Kidney glomerular epithelial cell (primary cell): Measurements from ENCODE around the gene VASP.

ENCODE experiments used
- DNase-seq: peaks from one replicate; lab custom pipeline; 2025; lab: John Stamatoyannopoulos, UW

The VASP gene

DNA sequence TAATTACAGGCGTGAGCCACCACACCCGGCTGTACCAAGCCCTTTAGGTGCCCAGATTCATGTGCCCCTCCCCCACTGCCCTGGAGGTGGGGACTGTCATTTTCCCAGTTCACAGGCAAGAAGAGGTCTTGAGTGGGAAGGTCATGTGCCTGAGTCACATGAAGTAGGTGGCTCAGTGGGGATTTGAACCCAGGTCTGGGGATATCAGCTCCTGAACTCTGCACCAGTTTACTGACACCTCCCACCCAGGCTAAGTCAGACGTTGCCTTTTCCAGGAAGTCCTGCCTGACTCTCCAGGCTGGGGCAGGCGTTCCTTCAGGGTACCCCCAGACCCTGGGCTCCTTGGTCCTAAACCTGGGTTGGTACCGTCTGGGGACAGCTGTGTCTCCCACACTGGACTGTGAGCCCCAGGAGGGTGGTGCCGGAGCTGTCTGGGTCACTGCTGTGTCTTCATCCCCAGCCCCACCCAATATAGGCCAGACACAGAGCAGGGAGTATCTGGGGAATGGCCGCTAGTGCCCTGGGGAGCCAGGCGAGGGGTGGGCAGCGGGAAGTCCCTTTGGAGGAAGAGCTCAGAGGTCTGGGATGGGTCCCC is 8.6 kb downstream of the VASP start:
- no peak for DNase-seq

DNA sequence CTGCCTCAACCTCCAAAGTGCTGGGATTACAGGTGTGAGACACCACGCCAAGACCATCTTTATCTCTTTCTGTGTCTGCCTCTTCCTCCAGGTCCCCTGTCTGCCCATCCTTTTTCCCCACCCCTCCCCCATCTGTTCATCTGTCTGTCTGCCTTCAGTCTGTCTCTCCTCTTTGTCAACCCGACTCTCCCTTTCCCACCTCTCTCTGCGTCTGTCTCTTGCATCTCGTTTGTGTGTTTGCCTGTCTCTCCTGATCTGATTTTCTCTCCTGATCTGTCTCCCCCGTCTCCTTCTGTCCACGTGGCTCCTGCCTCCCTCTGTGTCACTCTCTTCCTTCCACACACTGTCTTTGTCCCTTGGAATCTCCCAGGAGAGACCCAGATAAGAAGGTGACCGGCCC is 10.0 kb downstream of the VASP start:
- no peak for DNase-seq

GRCh38 chr19:45517641-45518468 is 10.6 kb downstream of the VASP start:
- no peak for DNase-seq

DNA sequence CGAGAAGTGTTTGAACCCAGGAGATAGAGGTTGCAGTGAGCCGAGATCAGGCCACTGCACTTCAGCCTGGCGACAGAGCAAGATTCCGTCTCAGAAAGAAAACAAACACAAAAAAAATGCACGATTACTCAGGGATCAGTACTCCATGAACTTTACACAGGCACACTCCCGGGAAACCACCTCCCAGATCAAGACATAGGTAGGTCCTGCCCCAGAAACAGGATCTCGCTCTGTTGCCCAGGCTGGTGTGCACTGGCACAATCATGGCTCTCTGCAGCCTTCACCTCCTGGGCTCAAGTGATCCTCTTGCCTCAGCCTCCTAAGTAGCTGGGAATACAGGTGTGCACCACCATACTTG is 11.2 kb downstream of the VASP start:
- DNase-seq = no peak

DNA sequence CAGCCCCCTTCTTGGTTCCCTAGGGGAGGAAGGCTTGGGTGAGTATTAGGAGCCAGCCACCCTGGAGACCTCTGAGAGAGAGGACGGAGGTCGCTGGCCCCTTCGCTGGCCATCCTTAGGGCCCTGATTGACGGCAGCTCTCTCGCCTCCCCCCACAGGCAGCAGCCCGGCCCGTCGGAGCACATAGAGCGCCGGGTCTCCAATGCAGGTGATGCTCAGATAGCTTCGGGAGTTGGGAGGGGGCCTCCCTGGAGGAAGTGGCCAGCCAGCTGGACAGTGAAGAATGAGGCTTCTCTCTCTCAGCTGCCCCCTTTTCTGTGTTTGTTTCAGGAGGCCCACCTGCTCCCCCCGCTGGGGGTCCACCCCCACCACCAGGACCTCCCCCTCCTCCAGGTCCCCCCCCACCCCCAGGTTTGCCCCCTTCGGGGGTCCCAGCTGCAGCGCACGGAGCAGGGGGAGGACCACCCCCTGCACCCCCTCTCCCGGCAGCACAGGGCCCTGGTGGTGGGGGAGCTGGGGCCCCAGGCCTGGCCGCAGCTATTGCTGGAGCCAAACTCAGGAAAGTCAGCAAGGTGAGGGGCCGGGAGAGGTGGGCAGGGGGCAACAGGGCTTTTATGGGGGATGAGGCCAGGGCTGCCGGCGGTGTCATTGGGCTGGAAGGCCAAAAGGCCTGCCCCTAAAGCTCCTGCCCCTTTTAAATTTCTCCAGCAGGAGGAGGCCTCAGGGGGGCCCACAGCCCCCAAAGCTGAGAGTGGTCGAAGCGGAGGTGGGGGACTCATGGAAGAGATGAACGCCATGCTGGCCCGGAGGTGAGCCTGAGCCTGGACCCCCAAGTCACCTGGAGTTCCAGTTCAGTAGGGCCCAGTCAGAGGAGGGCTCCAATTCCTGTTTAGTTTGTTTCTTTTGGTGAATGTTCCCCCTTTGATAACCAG is 15.0 kb downstream of the VASP start:
- no peak for DNase-seq

DNA sequence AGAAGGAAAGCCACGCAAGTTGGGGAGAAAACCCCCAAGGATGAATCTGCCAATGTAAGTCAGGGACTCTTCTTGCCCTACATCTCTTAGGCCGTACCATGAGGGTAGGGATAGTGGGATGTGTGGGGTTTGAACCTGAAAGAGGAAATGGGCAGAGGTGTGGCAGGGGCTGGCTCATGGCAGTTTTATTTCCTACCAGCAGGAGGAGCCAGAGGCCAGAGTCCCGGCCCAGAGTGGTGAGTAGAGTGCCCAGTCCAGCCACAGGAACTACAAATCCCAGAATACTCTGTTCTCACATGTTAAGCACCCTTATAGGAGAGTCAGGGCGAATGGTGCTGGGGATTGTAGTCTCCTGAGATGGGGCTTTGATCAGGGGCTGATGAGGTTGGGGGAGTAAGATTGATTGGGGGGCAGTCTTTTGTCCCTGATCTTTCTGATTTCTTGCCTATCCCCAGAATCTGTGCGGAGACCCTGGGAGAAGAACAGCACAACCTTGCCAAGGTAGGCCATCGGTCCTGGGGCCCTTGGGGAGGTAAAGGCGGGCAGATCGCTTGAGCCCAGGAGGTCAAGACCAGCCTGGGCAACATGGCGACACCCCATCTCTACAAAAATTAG is 16.5 kb downstream of the VASP start:
- DNase-seq = peak; percentile 69

DNA sequence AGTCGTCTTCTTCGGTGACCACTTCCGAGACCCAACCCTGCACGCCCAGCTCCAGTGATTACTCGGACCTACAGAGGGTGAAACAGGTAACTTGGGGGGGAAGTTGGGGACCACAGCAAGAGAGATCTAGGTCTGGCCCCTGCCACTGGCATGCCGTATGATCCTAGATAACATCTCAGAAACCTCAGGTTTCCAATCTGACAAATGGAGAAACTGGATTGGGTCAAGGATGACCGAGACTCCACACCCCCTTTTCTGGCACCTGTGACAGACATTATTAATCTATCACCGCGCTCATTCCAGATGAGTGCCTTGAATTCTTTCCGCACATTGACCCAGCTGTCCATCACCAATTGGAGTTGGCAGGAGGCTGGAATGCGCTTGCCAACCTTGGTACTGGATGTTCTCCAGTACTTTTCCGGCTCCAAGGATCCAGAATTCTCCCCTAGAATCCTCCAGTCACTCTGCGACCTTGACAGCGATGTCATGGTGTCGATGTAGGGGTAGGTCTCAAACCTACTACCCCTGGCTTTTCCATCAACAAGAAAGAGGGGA is 17.4 kb downstream of the VASP start:
- DNase-seq = no peak

GRCh38 chr19:45526143-45526542 is 18.9 kb downstream of the VASP start:
- peak; percentile 33 for DNase-seq

DNA sequence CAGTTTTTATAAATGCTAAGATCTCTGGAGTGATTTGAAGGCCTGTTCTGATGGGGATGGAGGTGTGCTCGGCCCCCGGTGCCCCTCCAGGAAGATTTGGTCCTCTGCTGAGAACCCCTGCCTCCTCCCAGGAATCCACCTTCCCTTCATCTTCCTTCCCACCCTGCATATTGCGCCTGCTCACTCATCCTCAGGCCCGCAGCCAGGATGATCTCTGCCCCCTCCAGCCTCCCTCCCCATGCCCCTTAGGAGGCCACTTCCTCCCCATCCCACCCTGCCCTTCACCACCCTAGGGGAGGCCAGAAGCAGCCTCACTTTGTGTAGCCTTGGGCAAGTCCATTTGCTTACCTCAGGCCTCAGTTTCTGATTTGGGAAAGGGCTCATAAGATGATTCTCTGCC is 19.7 kb downstream of the VASP start:
- no peak for DNase-seq

GRCh38 chr19:45527731-45528130 is 20.5 kb downstream of the VASP start:
- DNase-seq = no peak

DNA sequence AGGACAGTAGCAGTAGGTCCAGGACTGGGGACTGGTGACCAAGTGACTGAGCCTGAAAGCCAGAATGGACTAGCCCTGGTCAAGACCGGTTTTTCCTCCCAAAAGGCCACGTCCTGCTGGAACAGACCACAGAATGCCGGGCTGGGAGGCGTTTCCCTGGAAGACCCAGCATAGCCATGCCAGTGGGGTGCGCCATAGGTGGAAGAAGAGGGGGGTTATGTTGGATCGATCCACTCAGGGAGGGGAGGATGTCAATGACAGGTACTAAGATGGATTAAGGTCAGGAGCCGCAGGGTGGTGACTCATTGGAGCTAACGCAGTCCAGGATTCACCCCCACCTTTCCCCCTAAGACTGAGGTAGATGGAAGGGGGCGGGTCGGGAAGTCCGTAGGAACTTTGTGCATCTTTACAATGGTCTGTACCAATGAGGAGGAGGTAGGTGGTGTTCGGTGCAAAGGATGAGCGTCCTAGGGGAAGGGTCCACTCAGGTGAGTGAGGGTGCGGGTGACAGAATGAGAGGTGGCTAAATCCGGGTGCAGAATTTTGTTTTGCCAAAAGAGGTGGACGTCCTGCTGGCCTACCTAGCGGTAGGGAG is 21.0 kb downstream of the VASP start:
- DNase-seq = no peak

- no peak for DNase-seq
These were observed 21.6 kb downstream of the VASP start for GRCh38 chr19:45528744-45529419.

GRCh38 chr19:45529420-45529785 is 22.1 kb downstream of the VASP start:
- no peak for DNase-seq

GRCh38 chr19:45531349-45531748 is 24.1 kb downstream of the VASP start:
- DNase-seq = no peak

DNA sequence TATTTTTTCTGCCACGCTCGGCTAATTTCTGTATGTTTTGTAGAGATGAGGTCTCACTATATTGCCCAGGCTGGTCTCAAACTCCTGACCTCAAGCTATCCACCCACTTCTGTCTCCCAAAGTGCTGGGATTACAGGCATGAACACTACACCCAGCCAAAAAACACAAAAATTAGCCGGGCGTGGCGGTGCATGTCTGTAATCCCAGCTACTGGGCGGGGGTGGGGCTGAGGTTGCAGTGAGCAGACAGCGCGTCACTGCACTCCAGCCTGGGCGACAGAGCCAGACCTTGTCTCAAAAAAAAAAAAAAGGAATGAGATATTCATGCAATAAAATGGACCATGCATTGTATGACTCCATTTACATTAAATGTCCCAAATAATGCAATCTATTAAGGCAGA is 32.2 kb downstream of the VASP start:
- DNase-seq = no peak

- no peak for DNase-seq
These were observed 35.0 kb downstream of the VASP start for GRCh38 chr19:45542234-45542668.

GRCh38 chr19:45547211-45547770 is 40.0 kb downstream of the VASP start:
- no peak for DNase-seq

- DNase-seq = no peak
These were observed 40.8 kb downstream of the VASP start for GRCh38 chr19:45547965-45548609.

GRCh38 chr19:45553464-45553863 is 46.2 kb downstream of the VASP start:
- no peak for DNase-seq

- no peak for DNase-seq
These were observed 47.2 kb downstream of the VASP start for GRCh38 chr19:45554481-45554880.
